ENCODE data around the gene RIT1.

Gene RIT1

GRCh38 chr1:155847823-155848529, 63.2 kb downstream of the RIT1 start:
- no peak for DNase-seq

All from islet precursor cell (in vitro differentiated cells).